Central memory CD8-positive, alpha-beta T cell (primary cell): Measurements from ENCODE around the gene TPPP2.

Source experiments
- ATAC-seq: fragments of 150-1000 bp; cut with Tn5 transposase; replicated peaks from 2 replicates; pipeline ENCODE4 v1.10.0; 2022; ENCODE audit warnings: mild to moderate bottlenecking, moderate FRiP score, moderate number of reproducible peaks; ENCODE audit not compliant: poor library complexity, severe bottlenecking; ENCODE audit errors: extremely low read depth
- DNase-seq, 2 donors: peaks; one replicate each; pipeline ENCODE4 v3.0.0; 2021; ENCODE audit warnings: low spot score in 2 of 2
- H3K27ac Mint-ChIP-seq: one replicate; pipeline ENCODE4 v1.8.0; 2022; ENCODE audit warnings: low read depth, mild to moderate bottlenecking, moderate library complexity, mixed read lengths
- H3K27me3 Mint-ChIP-seq: one replicate; pipeline ENCODE4 v1.8.0; 2022; ENCODE audit warnings: mixed read lengths
- H3K36me3 Mint-ChIP-seq: one replicate; pipeline ENCODE4 v1.8.0; 2022; ENCODE audit warnings: mild to moderate bottlenecking, moderate library complexity, mixed read lengths; ENCODE audit not compliant: insufficient read depth
- H3K4me1 Mint-ChIP-seq: one replicate; pipeline ENCODE4 v1.8.0; 2022; ENCODE audit warnings: mixed read lengths
- H3K4me3 Mint-ChIP-seq: one replicate; pipeline ENCODE4 v1.8.0; 2022; ENCODE audit warnings: mild to moderate bottlenecking, moderate library complexity, mixed read lengths
- H3K9me3 Mint-ChIP-seq: one replicate; pipeline ENCODE4 v1.8.0; 2022; ENCODE audit warnings: mixed read lengths

Gene TPPP2

DNA sequence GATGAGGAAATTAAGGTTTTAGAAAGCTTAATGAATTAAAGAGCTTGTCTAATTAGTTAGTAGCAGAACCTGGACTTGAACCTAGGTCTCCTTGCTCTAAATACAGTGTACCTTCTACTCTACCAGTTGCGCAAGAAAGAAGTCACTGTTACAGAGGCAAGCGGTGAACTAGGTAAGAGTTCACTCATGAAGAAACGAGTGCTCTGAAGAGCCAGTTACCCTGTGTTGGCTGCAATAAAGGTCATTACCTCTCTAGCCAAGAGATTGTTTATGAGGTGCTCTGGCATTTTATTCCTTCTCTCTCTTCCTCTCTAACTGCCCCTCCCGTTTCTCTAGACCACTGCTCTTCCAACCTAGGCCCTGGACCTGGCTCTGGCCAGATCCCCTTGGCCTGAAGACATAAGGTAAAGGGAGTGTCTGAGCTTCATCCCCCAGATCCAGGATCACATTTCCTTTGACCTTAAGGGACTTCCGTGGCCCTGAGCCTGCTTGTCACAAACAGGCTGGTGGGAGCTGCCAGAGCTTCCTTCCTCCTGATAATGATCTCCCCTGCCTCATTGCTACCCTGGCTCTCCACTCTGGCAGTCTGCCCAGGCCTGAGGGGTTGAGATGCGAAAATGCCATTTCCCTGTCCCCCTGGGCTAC, 14.1 kb downstream of the TPPP2 start:
- no peak for ATAC-seq

DNA sequence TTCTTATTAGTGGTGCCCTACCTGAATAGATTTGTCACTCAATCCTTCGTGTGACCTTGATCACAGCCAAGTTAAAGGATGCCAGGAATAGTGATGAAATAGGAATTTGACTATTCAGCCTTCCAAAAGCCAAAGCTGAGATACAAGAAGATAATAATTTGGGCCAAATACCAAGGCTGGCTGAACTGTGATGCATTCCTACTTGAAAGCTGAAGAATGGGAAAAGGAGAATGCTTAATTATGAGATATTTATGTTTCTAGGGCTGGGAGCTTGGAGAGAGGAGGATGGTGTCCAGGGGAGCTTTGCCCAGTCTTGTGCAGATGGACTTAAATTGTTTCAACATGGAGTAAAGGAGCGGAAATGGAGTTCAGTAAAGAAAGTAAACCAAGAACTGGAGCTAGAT, 17.4 kb downstream of the TPPP2 start:
- H3K27ac Mint-ChIP-seq: no peak overlapping the region
- DNase-seq: no peak
- no peak for ATAC-seq
- no peaks in the 10 kb centered on the region for H3K36me3 Mint-ChIP-seq
- H3K9me3 Mint-ChIP-seq: no peaks in the 10 kb centered on the region
- H3K4me3 Mint-ChIP-seq: no peak overlapping the region
- H3K4me1 Mint-ChIP-seq: peaks cover 8% of the 10 kb centered on the region
- peaks cover 40% of the 10 kb centered on the region for H3K27me3 Mint-ChIP-seq

More for the DNA sequence above, 14.1 kb downstream of the TPPP2 start:
- Mint-ChIP-seq H3K27me3 (peaks cover 46% of the 10 kb centered on the region), H3K4me3 (no peak overlapping the region), H3K4me1 (peaks cover 8% of the 10 kb centered on the region), H3K9me3 (no peaks in the 10 kb centered on the region), H3K36me3 (peaks cover 3% of the 10 kb centered on the region), H3K27ac (no peak overlapping the region)
- DNase-seq: no peak

DNA sequence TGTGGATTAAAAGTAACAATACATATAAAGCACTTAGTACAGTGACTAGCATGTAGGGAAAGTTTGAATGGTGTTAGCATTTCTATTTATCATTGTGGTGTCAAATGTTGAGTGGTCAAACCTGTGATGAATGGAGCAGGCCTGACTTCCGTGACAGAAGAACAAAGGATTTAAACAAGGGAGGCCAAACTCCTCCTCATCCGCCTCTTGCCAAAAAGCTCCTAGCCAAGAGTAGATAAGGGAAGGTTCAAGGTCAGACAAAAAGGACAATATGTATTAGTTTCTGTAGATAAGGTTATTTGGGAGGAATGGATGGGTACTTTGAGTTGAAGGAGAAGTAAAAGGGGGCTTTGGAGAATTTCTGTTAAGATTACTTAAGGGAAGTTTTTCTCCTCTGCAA, 18.6 kb downstream of the TPPP2 start:
- no peaks in the 10 kb centered on the region for H3K9me3 Mint-ChIP-seq
- ATAC-seq: no peak

GRCh38 chr14:21049271-21049673, 19.3 kb downstream of the TPPP2 start:
- no peak overlapping the region for H3K4me3 Mint-ChIP-seq
- H3K27ac Mint-ChIP-seq: no peak overlapping the region
- no peak for DNase-seq
- H3K9me3 Mint-ChIP-seq: no peaks in the 10 kb centered on the region
- ATAC-seq: no peak
- peaks cover 21% of the 10 kb centered on the region for H3K27me3 Mint-ChIP-seq
- H3K4me1 Mint-ChIP-seq: peaks cover 5% of the 10 kb centered on the region
- no peaks in the 10 kb centered on the region for H3K36me3 Mint-ChIP-seq

More for the DNA sequence above, 18.6 kb downstream of the TPPP2 start:
- Mint-ChIP-seq H3K27ac (no peak overlapping the region), H3K4me1 (peaks cover 8% of the 10 kb centered on the region), H3K4me3 (no peak overlapping the region), H3K27me3 (peaks cover 28% of the 10 kb centered on the region), H3K36me3 (no peaks in the 10 kb centered on the region)
- DNase-seq: no peak

DNA sequence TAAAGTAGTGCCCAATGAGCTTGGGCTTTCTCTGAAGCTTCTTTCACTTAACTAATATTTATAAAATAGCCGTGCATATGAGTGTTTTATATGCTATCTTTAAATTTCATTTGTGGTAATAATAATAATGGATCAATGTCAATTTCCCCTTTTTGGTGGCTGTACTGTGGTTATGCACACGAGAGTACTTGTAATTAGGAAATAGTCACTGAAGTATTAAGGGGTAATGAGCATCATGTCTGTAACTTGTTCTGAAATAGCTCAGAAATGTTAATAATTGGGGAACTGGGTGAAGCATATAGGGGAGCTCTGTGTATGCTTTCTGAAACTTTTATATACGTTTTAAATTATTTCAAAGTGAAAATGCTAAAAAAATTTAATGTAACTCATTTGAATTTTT, 20.6 kb downstream of the TPPP2 start:
- Mint-ChIP-seq H3K27me3 (peaks cover 9% of the 10 kb centered on the region), H3K27ac (no peak overlapping the region), H3K4me3 (no peak overlapping the region), H3K4me1 (no peaks in the 10 kb centered on the region), H3K9me3 (no peaks in the 10 kb centered on the region), H3K36me3 (no peaks in the 10 kb centered on the region)
- ATAC-seq (no peak), DNase-seq (no peak)

- Mint-ChIP-seq H3K36me3 (no peaks in the 10 kb centered on the region), H3K9me3 (no peaks in the 10 kb centered on the region), H3K4me1 (no peaks in the 10 kb centered on the region), H3K4me3 (no peak overlapping the region), H3K27me3 (no peaks in the 10 kb centered on the region), H3K27ac (no peak overlapping the region)
- ATAC-seq: no peak
- DNase-seq: no peak
Observed at GRCh38 chr14:21053184-21054122, 23.4 kb downstream of the TPPP2 start.

DNA sequence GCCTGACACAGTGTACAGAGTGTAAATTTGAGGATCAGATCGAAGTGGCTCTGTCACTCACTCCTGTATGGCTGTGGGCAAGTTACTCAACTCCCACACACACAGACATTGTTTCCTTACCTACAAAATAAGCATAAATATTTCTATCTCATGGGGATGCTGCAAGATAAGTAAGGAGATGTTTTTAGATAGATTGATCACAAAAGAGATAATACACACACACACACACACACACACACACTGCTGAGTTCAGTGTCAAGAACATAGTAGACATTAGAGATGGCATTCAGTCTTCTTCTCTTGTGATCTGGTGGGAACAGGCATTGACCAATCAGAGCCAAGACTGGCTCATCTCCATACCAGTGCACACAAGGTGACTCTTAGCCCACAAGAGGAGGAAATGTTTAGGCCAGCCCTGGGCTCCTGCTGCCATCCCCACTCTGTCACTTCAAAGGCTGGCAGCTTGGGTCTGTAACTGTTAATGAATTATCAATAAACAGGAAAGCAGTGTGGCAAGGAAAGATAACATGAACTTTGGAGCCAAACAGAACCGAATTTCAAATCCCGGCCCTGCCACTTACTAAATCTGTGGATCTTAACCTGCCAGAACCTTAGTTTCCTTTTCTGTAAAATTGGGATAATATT, 24.2 kb downstream of the TPPP2 start:
- DNase-seq (no peak), ATAC-seq (no peak)
- no peak overlapping the region for H3K4me3 Mint-ChIP-seq
- no peaks in the 10 kb centered on the region for H3K36me3 Mint-ChIP-seq
- H3K4me1 Mint-ChIP-seq: no peaks in the 10 kb centered on the region
- H3K27me3 Mint-ChIP-seq: no peaks in the 10 kb centered on the region
- H3K27ac Mint-ChIP-seq: no peak overlapping the region
- no peaks in the 10 kb centered on the region for H3K9me3 Mint-ChIP-seq

DNA sequence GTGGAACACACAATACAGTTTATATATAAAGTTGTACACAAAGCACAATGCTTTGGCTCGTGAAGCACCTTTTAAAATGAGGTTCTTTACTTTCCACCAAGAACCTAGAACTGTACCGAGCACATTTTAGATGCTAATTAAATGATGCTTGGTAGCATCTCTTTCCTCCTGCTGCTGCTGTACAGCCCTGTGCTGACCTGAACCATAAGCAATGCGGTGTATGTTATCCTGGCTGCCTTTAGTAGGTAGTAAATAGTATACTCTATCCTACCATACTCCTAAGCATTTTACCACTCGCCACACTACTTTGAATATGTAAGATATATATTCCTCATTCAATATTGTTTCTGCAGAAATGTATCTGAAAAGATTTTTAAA, 24.7 kb downstream of the TPPP2 start:
- H3K27me3 Mint-ChIP-seq: peaks cover 5% of the 10 kb centered on the region

GRCh38 chr14:21055432-21056117, 25.6 kb downstream of the TPPP2 start:
- Mint-ChIP-seq H3K9me3 (no peaks in the 10 kb centered on the region), H3K27ac (no peak overlapping the region), H3K4me3 (no peak overlapping the region), H3K27me3 (peaks cover 13% of the 10 kb centered on the region), H3K4me1 (no peaks in the 10 kb centered on the region), H3K36me3 (no peaks in the 10 kb centered on the region)
- no peak for DNase-seq
- no peak for ATAC-seq

More for the DNA sequence above, 24.7 kb downstream of the TPPP2 start:
- no peak for ATAC-seq
- Mint-ChIP-seq H3K4me1 (no peaks in the 10 kb centered on the region), H3K9me3 (no peaks in the 10 kb centered on the region), H3K4me3 (no peak overlapping the region), H3K36me3 (no peaks in the 10 kb centered on the region), H3K27ac (no peak overlapping the region)
- no peak for DNase-seq

DNA sequence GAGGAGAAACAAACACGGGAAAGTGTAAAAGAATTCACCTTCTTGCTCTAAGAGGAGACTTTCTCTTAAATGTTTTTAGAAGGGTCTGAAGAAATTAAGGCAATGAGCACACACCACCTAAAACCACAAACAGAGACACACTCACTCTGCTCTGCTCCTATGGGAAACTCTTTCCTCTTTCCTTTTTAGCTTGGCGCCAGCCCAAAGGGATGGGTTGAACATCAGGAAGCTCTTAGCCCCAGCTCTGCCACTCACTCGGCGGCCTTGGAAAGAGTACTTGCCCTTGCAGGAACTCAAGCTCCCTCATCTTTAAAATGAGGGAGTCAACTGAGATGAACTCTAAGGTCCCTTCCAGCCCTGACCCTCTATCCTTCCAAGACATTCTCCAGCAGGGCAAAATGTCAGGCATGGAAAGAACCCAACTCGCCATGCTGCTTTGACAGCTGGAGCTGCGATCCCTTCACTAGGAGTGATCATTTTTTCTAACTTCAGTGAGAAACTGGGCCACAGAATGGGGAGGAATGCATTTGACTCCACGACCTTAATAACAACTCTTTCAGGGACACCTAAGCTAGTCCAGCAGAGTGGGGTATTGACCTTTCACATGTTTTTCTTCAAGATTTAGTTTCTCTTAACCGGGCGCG, 26.6 kb downstream of the TPPP2 start:
- H3K27ac Mint-ChIP-seq: no peak overlapping the region
- no peak overlapping the region for H3K4me3 Mint-ChIP-seq
- H3K27me3 Mint-ChIP-seq: peaks cover 22% of the 10 kb centered on the region
- no peaks in the 10 kb centered on the region for H3K36me3 Mint-ChIP-seq
- H3K4me1 Mint-ChIP-seq: no peaks in the 10 kb centered on the region
- DNase-seq (no peak), ATAC-seq (no peak)
- no peaks in the 10 kb centered on the region for H3K9me3 Mint-ChIP-seq

GRCh38 chr14:21057803-21058675, 28.0 kb downstream of the TPPP2 start, which contains the start of gene RNASE8:
RNASE8 (plus strand) TSS chr14:21057822; CDS start chr14:21057893, 71 bp downstream.
- Mint-ChIP-seq H3K27me3 (peaks cover 33% of the 10 kb centered on the region), H3K4me3 (no peak within 1 kb of the TSS), H3K27ac (no peak within 1 kb of the TSS), H3K4me1 (no peaks in the 10 kb centered on the region), H3K9me3 (no peaks in the 10 kb centered on the region), H3K36me3 (no peaks in the 10 kb centered on the region)
- no peak for ATAC-seq
- no peak for DNase-seq
